Panc1 (cell line): ENCODE measurements around the gene SLC17A5.
"Not testable (repeated sequence)": the region's sequence is repeated elsewhere in the genome, so short reads cannot be mapped to it uniquely, and the experiment has no call there.

Source experiments
- POLR2AphosphoS5 ChIP-seq: IDR thresholded peaks from 2 replicates; pipeline ENCODE4 v1.6.1; 2012; ENCODE audit warnings: mild to moderate bottlenecking, low read depth, low read length, moderate library complexity
- SIN3A ChIP-seq: IDR thresholded peaks from 2 replicates; pipeline ENCODE4 v1.6.1; 2012; ENCODE audit warnings: low read depth, mild to moderate bottlenecking, low read length, moderate library complexity, borderline replicate concordance; ENCODE audit not compliant: insufficient read depth
- TF ChIP-seq, protein P1 (sequence below): fragments of 450-650 bp; IDR thresholded peaks from 2 replicates; pipeline ENCODE4 v1.5.1; 2017; ENCODE audit warnings: mild to moderate bottlenecking

DNA sequence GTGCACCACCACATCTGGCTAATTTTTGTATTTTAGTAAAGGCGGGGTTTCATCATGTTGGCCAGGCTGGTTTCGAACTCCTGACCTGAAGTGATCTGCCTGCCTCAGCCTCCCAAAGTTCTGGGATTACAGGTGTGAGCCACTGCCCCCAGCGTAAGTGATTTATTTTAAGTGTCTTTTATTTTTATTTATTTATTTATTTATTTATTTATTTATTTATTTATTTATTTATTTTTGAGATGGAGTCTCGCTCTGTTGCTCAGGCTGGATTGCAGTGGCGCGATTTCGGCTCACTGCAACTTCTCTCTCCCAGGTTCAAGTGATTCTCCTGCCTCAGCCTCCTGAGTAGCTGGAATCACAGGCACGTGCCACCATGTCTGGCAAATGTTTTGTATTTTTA, 30.3 kb downstream of the SLC17A5 start:
- TF ChIP-seq POLR2AphosphoS5, SIN3A: not testable (repeated sequence)
- TF ChIP-seq, protein P1, sequence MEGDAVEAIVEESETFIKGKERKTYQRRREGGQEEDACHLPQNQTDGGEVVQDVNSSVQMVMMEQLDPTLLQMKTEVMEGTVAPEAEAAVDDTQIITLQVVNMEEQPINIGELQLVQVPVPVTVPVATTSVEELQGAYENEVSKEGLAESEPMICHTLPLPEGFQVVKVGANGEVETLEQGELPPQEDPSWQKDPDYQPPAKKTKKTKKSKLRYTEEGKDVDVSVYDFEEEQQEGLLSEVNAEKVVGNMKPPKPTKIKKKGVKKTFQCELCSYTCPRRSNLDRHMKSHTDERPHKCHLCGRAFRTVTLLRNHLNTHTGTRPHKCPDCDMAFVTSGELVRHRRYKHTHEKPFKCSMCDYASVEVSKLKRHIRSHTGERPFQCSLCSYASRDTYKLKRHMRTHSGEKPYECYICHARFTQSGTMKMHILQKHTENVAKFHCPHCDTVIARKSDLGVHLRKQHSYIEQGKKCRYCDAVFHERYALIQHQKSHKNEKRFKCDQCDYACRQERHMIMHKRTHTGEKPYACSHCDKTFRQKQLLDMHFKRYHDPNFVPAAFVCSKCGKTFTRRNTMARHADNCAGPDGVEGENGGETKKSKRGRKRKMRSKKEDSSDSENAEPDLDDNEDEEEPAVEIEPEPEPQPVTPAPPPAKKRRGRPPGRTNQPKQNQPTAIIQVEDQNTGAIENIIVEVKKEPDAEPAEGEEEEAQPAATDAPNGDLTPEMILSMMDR, result not testable (repeated sequence)
